ENCODE data around the gene EFHC1.

Gene EFHC1

DNA sequence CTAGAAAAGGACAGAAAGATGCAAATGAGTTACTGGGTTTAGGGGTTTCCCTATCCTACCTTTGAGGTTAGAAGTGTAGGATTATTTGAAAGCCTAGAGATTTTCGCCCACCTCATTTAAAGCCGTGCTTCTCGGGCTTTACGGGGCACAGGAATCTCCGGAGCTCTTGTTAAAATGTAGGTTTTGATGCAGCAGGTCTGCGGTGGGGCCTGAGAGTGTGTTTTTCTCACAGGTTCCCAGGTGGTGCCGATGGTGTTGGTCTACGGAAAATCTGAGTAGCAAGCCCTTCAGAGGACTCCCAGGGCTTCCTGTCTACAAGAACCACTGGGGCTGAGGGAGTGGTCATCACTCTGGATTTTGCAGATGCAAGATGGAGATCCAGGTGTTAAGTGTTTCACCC, 109.2 kb downstream of the EFHC1 start:
- TF ChIP-seq, protein P1, sequence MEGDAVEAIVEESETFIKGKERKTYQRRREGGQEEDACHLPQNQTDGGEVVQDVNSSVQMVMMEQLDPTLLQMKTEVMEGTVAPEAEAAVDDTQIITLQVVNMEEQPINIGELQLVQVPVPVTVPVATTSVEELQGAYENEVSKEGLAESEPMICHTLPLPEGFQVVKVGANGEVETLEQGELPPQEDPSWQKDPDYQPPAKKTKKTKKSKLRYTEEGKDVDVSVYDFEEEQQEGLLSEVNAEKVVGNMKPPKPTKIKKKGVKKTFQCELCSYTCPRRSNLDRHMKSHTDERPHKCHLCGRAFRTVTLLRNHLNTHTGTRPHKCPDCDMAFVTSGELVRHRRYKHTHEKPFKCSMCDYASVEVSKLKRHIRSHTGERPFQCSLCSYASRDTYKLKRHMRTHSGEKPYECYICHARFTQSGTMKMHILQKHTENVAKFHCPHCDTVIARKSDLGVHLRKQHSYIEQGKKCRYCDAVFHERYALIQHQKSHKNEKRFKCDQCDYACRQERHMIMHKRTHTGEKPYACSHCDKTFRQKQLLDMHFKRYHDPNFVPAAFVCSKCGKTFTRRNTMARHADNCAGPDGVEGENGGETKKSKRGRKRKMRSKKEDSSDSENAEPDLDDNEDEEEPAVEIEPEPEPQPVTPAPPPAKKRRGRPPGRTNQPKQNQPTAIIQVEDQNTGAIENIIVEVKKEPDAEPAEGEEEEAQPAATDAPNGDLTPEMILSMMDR (IDR thresholded peaks at IDR 0.05; ENCODE audit: low read depth, low read length, missing control alignments) = no peak
- no peak overlapping the region for H3K4me3 ChIP-seq (replicated peaks; ENCODE audit: low read depth, low read length)
- DNase-seq (ENCODE audit: extremely low read depth, low read depth) = no peak

DNA sequence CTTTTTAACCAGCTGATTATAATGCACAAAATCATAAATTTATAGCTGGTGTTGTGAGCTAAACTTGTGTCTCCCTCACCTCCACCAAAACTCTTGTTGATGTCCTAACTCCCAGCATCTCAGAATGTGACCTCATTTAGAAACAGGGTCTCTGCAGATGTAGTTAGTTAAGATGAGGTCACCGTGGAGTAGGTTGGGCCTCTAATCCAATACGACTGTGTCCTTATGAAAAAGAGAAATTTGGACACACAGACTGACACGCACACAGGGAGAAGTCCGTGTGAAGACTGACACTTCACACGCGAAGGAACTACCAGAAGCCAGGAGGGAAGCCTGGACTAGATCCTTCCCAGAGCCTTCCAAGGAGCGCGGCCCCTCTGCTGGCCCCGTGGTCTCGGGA, 110.2 kb downstream of the EFHC1 start:
- H3K4me3 ChIP-seq (replicated peaks; ENCODE audit: low read depth, low read length) = no peak overlapping the region
- DNase-seq (ENCODE audit: extremely low read depth, low read depth) = no peak
- TF ChIP-seq, protein P1 (IDR thresholded peaks at IDR 0.05; ENCODE audit: low read depth, low read length, missing control alignments) = no peak

DNA sequence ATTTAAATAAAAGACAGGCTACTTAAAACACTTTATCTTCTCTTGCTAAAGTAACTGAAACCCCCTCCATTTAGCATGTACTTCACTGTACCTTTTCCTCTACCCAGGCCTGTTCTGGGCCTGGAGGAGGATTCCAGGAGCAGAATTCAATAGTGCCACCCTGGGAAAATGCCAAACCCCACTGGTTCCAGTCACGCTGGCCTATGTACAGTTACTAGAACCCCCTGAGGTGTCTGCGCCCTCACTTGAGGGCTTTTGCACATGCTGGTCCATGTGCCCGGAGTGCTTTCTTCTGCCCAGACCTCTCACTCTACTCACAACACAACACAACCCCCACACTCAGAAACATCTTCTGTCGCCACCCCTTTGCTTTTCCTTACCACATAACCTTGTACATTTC, 111.3 kb downstream of the EFHC1 start:
- no peak for DNase-seq (ENCODE audit: extremely low read depth, low read depth)
- H3K4me3 ChIP-seq (replicated peaks; ENCODE audit: low read depth, low read length) = no peak overlapping the region
- TF ChIP-seq, protein P1 (IDR thresholded peaks at IDR 0.05; ENCODE audit: low read depth, low read length, missing control alignments) = no peak

DNA sequence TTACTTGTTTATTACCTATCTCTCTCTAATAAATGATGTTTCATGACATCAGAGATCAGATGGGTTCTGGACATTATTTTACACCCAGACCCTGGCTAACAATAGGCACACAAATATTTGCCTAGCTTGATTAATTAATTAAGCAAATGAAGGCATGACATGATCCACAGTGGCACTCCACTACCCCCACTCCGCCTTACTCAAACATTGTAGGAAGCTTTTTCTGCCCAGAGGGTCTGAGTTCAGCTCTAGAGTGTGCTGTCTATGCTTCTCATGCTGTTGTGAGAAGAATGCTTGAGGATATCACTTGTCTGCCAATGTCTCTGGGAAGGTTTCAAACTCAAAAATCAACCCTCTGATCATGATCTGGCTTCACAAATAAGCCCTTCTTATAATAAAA, 111.7 kb downstream of the EFHC1 start:
- DNase-seq (ENCODE audit: extremely low read depth, low read depth) = no peak
- H3K4me3 ChIP-seq (replicated peaks; ENCODE audit: low read depth, low read length) = no peak overlapping the region
- TF ChIP-seq, protein P1 (IDR thresholded peaks at IDR 0.05; ENCODE audit: low read depth, low read length, missing control alignments) = no peak

DNA sequence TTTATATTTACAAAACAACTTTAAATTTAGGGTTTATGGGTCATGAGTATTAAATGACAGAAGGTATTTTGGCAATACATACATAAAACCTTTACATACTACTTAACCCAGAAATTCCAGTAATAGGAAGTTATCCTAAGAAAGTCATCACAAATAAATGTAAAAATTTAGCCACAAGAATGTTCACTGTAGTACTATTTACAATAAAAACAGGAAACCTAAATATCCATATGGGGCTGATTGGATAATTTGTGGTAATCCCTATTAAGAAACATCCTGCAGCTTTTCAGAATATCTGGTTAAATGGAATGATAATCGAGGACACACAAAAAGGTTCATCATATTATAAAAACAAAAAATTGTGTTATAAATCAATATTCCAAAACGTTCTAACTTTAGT, 112.3 kb downstream of the EFHC1 start:
- no peak for DNase-seq (ENCODE audit: extremely low read depth, low read depth)
- no peak overlapping the region for H3K4me3 ChIP-seq (replicated peaks; ENCODE audit: low read depth, low read length)
- TF ChIP-seq, protein P1 (IDR thresholded peaks at IDR 0.05; ENCODE audit: low read depth, low read length, missing control alignments) = no peak

DNA sequence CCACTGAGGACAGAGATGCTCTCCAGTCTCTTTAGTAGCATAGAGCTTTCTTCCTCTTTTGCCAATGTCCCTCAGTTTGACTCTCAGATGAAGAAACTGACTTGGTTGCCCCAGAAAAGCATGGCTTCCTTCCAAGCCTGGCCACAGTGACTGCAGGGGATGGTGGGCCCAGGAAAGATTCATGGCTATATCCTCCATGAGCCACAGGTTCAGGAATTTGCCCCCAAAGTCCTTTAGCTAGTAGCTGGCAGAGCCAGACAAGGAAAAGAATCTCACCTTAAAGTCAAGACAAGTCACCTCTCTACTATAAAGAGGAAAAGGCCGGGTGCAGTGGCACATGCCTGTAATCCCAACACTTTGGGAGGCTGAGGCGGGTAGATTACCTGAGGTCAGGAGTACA, 113.3 kb downstream of the EFHC1 start:
- TF ChIP-seq, protein P1 (IDR thresholded peaks at IDR 0.05; ENCODE audit: low read depth, low read length, missing control alignments) = no peak
- no peak overlapping the region for H3K4me3 ChIP-seq (replicated peaks; ENCODE audit: low read depth, low read length)

DNA sequence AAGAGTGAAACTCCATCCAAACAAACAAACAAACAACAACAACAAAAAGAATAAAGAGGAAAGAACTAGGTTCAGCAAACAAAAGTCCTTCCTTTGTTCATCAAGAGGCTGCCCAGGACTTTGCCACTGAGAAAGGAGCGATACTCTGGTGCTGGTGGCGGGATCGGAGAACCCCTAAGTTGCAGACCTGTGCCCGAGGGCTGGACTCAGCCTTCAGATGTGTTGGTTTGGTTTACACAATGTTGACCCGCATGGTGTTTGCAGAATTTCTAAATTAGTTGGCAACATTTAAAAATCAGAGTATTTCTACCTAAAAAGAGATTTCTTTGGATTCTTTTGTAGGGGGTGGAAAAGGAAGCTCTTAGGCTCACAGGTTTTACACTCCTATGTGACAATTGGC, 114.2 kb downstream of the EFHC1 start:
- no peak overlapping the region for H3K4me3 ChIP-seq (replicated peaks; ENCODE audit: low read depth, low read length)
- no peak for DNase-seq (ENCODE audit: extremely low read depth, low read depth)
- TF ChIP-seq, protein P1 (IDR thresholded peaks at IDR 0.05; ENCODE audit: low read depth, low read length, missing control alignments) = no peak

More for the DNA sequence above, 113.3 kb downstream of the EFHC1 start:
- no peak for DNase-seq (ENCODE audit: extremely low read depth, low read depth)

Data from HFF-Myc (cell line).